ENCODE measurements around the gene TIAM1.

GRCh38 chr21:31128234-31128633 is 215.8 kb downstream of the TIAM1 start:
- TF ChIP-seq CTCF (IDR thresholded peaks at IDR 0.05) (no peak), POLR2A (IDR thresholded peaks at IDR 0.05) (no peak)

Data from lower leg skin (tissue), 3 donors.